Measurements from ENCODE around the gene PARVG.

Gene PARVG

GRCh38 chr22:44195189-44195871 lies 14.6 kb downstream of the PARVG start:
- DNase-seq (ENCODE audit: low spot score): no peak

DNA sequence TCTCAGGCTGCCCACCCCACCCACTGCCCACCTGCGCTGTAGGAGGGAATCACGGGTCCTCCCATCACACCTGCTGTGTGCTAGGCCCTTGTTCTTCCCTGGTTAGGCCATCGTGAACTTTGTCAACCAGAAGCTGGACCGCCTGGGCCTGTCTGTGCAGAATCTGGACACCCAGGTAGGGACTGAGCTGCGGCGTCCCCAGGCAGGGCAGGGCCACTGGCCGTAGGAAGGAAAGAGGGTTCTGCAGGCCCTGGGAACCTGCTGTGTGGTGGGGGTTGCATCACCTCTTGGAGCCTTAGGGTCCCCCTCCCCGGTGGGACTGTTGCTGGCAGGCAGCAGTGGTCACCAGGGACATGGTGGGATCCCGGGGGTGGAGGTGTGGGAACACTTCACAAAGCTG lies 15.5 kb downstream of the PARVG start:
- DNase-seq (ENCODE audit: low spot score): no peak

DNA sequence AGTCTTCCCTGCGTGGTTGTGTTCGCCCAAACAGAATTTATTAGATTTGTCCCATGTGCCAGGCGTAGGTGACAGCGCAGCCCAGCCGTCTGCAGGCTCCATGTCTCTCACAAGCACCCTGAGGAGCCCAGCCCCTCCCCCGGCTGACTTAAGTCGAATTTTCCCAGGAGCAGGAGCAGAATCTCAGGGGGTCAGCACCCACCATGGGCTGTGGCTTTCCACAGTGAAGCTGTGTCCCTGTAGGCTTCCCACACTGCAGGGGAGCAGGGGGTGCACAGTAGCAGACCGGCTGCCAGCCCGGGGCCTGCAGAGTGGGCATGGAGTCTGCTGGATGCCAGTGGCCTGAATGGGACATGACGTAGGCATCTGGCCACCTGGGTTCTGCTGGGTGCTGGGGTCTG lies 16.0 kb downstream of the PARVG start:
- peak; percentile 40 for DNase-seq (ENCODE audit: low spot score)

GRCh38 chr22:44197271-44197670 lies 16.5 kb downstream of the PARVG start:
- no peak for DNase-seq (ENCODE audit: low spot score)

GRCh38 chr22:44199164-44199563 lies 18.4 kb downstream of the PARVG start:
- no peak for DNase-seq (ENCODE audit: low spot score)

GRCh38 chr22:44199866-44200265 lies 19.1 kb downstream of the PARVG start:
- no peak for DNase-seq (ENCODE audit: low spot score)

GRCh38 chr22:44200451-44200850 lies 19.7 kb downstream of the PARVG start:
- no peak for DNase-seq (ENCODE audit: low spot score)

- no peak for DNase-seq (ENCODE audit: low spot score)
These were observed 20.3 kb downstream of the PARVG start for GRCh38 chr22:44200855-44201550.

- no peak for DNase-seq (ENCODE audit: low spot score)
These were observed 20.9 kb downstream of the PARVG start for GRCh38 chr22:44201665-44202064.

- peak; percentile 26 for DNase-seq (ENCODE audit: low spot score)
These were observed 21.6 kb downstream of the PARVG start for GRCh38 chr22:44202261-44202789.

DNA sequence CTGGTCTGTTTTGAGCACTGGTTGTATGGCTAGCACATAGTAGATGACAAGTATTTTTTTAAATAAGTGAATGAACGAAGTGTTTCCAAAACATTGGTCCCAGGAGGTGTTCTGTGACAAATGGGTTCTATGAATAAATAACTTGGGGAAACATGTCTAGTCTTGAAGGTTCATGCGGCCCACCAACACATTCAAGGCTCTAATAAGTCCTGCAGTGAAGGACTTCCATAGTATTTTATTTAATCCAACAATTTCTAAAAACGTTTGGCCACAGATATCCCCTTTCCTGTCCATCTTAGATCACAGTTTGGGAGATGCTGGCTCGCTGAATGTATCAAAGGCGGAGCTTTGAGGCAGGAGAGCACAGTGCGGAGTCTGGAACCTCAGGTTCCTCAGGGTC lies 22.5 kb downstream of the PARVG start:
- DNase-seq (ENCODE audit: low spot score): no peak

DNA sequence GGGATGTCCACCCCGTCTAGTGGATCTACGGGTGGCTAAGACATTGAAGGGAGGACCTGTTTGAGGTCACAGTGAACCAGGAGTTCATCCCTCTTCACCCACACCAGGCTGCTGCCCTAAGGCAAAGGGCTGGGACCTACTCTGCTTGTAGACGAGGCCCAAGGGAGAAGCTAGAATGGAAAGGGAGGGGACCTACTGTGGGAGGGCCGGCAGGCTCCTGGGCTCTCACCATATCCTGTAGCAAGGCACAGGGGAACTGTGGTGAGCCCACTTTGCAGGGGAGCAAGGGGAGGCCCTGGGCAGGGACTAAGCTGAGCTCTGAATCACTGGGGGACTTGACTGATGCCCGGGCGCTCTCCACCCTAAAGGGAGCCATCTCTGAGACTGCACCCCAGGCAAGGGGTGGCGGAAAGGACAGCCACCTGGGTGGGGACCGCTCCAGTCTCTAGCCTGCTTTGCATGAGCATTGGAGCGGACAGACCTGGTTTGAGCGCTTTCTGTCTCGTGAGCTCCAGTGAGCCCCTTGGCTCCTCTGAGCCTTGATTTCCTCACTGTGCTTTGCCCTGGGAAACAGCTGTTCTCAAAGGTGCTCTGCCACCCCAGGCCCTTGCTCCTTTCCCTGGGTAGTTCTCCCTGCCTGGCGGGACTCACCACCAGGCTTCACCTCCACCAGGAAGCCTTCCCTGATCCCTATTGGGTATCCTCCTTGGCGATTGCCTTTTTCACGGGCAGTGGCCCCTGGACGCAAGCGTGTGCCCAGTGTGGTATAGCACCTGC lies 24.2 kb downstream of the PARVG start:
- no peak for DNase-seq (ENCODE audit: low spot score)

- no peak for DNase-seq (ENCODE audit: low spot score)
These were observed 25.0 kb downstream of the PARVG start for GRCh38 chr22:44205516-44206329.

GRCh38 chr22:44206330-44206645 lies 25.6 kb downstream of the PARVG start:
- no peak for DNase-seq (ENCODE audit: low spot score)

DNA sequence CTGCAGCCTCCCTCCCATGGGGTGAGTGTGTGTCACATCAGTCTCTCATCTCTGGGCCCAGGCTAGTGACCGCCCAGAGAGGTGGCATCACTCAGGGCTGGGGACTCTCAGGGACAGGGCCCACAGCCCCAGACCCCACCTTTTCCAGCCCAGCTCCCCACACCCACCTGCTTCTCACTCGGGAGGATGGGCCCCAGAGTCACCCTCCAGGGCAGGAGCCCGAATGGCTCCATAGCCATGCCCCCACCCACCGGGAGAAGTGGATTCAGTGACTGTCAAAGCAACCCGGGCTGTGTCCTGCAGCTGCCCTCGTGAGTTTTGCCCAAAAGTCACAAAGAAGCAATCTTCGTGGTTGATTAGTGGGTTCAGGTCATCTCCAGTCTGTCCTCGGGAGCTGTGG lies 26.0 kb downstream of the PARVG start:
- DNase-seq (ENCODE audit: low spot score): no peak

GRCh38 chr22:44207173-44207980 lies 26.7 kb downstream of the PARVG start:
- DNase-seq (ENCODE audit: low spot score): no peak

GRCh38 chr22:44207981-44208317 lies 27.2 kb downstream of the PARVG start:
- DNase-seq (ENCODE audit: low spot score): no peak

- no peak for DNase-seq (ENCODE audit: low spot score)
These were observed 28.6 kb downstream of the PARVG start for GRCh38 chr22:44209343-44209742.

DNA sequence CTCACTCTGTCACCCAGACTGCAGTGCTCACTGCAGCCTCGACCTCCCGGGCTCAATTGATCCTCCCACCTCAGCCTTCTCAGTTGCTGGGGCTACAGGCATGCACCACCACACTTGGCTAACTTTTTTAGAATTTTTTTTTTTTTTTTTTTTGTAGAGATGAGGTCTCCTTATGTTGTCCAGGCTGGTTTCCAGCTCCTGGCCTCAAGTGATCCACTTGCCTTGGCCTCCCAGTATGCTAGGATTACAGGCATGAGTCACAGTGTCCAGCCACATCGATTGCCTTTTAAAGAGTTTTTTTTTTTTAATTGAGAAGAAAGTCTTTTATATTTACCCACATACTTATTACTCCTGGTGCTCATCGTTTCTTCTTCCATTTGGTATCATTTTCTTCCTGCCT lies 30.0 kb downstream of the PARVG start:
- no peak for DNase-seq (ENCODE audit: low spot score)

- DNase-seq (ENCODE audit: low spot score): no peak
These were observed 30.7 kb downstream of the PARVG start for GRCh38 chr22:44211256-44211945.
